Stimulated activated CD4-positive, alpha-beta T cell treated with anti-CD3 and anti-CD28 coated beads, Interleukin-4, amount 100 ng/mL, for 4 hours (primary cell): ENCODE data around the gene SCUBE2.
"Not testable (repeated sequence)": the region's sequence is repeated elsewhere in the genome, so short reads cannot be mapped to it uniquely, and the experiment has no call there.

Experiments used
- DNase-seq, 2 experiments: peaks; one replicate each; pipeline ENCODE4 v3.0.0-alpha.2; 2020

SCUBE2 gene

DNA sequence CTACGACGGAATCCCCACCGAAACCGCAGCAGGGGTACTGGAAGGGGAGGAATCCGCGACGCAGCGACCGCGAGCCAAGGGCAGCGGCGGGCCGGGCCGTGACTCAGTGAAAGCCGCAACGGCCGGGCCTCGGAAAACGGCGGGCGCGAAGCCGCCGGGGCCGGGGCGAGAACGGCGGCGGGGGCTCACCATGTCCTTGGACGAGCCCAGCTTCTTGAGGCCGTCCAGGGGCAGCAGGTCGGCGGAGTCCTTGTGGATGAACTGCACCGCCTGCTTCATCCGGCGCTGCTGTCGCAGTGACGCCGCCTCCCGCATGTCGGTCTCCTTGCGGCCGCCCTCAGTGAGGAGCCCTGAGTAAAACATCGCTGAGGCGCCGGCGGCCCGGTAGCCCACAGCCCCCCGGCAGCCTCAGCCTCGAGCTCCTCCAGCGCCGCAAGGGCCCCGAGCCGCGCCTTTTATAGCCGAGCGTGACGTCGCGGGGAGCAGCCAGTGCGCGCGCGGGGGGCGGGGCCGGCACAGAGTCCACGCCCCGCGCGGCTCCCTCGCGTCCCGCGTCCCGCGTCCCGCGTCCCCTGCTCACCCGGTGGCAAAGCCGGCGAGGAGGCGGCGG is 87.7 kb downstream of the SCUBE2 start, which contains the start of gene NRIP3:
NRIP3 (minus strand) TSS at position 429 of the 610 bp plus-strand sequence; CDS start at position 363, 66 bp downstream.
- peak; percentile 68 to 73 for DNase-seq

DNA sequence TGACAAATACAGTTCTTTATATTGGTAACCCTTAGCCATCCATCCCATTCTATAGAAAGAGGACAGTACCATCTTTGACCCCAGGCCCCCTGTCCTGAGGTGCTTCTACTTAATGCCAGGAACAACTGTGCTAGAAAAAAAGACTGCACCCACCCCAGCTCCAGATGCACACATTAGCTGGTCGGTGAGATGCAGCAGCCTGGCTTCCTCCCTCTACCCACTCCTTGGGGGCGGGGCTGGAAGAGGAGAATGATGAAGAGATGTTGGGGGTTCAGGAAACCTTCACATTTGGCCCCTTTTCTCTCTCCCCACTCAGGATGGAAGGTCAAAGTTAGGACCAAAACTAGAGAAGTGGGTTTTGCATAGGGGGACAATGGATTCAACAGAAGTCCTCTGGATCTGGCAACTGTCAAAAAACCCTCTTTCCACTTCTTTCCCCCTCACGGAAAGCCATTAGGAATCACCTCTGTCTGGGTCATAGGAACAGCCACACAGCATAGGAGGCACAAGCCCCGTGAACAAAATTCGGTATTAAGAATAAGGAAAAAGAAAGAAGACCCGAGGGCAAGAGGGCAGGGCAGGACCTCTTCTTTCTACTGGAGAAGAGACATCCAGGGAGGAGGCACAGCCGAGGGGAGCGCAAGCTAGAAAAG is 88.4 kb downstream of the SCUBE2 start:
- DNase-seq = peak; percentile 8 to 21

DNA sequence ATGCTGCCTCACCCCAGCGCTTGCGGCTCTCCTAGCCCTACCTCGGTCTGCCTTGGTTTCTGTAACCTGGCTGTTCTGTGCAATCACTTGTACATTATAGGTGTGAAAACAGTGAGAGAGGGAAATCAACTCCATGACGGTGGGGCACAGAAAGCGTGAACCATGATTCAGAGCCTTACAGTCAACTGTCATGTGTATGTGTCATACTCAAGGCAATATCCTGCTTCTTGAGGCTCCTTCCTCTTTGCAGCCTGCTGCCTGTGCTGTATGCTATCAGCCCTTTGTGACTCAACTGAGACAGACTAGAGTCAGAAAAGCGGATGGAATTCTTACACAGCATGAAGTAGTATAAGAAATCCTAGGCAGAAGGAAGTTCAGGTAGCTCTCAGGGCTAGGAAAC is 89.7 kb downstream of the SCUBE2 start:
- DNase-seq = peak; percentile 8 to 57

GRCh38 chr11:8998017-8998416 is 93.4 kb downstream of the SCUBE2 start:
- DNase-seq = no peak

GRCh38 chr11:8997451-8997850 is 93.9 kb downstream of the SCUBE2 start:
- DNase-seq = no peak

DNA sequence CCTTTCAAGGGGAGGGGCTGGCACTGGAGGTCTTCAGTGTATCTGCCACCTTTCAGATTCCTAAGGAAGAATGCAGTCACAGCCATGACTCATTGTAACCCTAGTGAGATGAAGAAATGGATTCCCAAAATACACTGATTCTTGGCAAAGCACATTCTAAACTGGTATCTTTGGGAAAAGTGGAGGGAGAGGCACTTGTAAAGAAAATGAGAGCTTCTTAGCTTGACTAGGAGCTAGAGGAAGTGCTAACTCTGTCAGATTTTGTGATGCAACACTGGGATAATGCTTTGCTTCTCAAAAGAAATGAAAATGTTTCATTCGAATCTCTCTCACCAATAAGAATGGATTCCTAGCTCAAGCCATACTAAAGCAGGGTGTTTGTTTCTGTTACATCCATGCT is 101.9 kb downstream of the SCUBE2 start:
- no peak for DNase-seq

DNA sequence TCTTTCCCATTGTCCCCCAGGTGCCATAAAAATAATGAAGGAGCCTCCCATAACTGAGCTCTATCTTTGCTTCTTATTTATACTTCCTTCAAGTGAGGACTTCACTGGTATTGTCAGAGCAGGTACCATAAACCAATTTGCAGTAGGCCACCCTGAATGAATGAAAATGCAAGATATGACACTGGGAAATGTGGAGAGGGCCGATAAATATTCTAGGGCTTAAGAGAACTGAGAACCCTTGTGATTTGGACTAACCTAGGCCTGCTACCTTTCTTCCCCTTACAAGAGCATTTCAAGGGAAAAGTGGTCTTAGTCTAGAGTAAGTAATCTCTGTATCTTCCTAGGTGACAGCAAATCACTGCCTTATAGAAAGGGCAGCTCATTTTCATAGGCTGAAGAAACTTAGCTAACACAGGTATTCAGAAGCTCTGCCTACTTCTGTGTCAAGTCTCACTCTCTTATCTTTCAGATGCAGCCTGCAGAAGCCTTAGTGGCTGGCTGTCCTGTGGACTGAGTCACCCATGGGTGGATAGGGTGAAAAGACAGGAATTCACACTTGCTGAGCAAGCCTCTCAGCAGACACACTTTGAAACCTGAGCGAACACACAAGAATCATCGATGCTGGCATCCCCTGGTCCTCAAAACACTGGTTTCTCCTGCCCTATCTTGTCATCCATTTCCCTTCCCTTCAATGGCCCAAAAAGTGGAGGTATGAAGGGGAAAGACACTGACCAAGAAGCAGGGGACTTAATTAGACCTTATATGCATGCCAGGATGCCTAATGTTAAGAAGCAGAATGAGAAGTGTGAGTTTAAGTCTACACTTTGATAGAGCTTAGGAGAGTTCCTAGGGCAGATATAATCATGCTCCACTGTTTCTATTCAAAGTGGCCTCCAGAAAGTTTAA is 102.8 kb downstream of the SCUBE2 start:
- no peak for DNase-seq

DNA sequence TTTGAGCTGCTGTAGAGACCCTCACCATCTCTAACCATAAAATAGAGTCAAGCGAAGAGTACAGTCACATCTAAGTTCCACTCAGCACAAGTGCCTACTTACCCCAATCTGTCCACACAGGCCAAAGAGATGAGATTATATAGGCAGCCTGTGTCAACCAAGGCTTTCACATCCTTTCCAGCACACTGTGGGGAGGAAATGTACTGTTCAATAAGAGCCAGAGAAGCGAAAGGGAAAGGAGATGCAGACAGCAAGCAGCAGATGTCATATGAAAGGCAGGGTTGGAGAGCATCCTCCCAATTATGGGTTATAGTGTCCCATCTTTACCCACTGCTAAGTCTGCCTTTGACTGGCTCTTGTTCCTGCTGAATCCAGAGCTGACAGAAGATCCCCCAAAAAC is 104.0 kb downstream of the SCUBE2 start:
- DNase-seq = no peak

DNA sequence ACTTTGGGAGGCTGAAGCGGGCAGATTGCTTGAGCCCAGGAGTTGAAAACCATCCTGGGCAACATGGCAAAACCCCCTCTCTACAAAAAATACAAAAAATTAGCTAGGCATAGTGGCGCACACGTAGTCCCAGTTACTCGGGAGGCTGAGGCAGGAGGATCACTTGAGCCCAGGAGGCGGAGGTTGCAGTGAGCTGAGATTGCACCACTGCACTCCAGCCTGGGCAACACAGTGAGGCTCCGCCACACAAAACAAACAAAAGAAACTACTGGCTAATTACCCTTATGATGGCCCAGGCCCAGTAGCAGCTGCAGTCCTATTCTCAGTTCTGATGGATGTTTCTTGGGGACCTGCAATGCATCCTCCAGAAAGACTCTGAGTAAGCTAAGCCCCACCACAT is 104.6 kb downstream of the SCUBE2 start:
- not testable (repeated sequence) for DNase-seq

DNA sequence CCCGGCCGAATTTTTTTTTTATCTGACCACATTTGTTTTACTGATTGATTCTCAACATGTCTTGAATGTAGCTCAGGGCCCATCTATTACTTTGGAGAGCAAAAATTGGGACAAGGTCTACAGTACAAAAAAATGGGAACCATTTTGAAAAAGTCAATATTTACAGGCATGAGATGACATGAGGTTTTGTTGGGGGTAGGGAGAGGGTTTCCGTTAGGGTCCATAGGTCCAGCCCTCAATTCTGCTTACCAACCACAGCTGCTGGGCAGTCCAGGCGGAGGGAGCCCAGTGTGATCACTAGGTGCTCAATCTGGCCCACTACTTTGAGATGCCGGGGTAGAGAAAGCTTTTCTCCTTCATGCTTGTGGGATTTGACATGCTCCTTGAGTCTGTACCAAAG is 105.9 kb downstream of the SCUBE2 start:
- no peak for DNase-seq

GRCh38 chr11:8983552-8983951 is 107.8 kb downstream of the SCUBE2 start:
- DNase-seq = no peak

DNA sequence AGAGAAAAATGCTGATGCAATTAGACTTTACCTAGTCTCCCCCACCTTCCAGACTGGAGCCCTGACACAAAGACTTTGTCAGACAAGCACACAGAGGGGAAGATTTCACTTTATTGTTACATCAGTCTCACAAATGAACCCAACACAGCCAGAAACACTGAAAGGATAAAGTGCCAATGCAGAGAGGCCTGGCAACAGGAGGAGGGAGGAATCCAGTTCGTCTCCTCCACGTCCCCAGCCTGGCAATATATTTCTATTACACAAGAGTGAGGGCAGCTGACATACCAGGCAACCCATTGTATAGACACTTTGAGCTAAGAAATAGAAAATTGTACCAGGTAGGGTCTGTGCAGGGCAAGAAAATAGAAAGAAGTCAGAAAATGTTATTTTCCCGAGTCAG is 110.9 kb downstream of the SCUBE2 start:
- no peak for DNase-seq

- DNase-seq = not testable (repeated sequence)
Measured at GRCh38 chr11:8979365-8979764, 112.0 kb downstream of the SCUBE2 start.

DNA sequence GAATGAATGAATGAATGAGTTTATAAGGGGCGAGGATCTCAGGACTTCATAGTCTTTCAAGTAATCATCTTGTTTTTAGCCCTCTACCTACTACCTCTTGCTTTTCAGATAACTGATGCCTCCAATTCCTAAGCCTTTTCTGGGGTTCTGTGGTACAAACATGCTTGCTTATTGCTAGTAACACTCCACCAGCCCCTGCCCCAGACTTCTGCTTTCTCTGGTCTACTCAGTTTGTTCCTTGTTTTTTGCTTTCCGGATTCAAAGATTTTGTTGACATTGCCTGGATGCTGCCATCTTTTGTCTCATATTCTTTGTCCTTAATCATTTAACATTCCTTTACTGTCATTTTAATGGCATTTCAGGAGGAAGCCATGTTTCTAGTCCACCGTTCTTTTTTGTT is 118.3 kb downstream of the SCUBE2 start:
- no peak for DNase-seq

DNA sequence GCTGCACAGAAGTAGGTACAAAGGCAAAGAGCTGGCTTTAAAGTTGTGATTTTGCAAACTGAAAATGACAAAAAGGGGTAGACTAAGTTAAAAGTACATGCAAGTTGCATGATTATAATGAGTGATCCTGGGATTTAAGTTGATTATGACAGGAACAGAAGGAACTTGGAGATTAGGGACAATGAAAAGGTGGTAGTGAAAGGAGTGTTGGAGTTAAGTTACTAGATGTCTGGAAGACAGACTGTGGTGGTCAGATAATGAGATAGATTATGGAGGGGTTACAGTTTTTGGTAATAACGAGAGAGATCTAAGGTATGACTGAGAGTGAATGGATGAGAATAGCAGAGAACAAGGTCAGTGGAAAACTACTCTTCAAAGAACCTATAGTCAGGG is 119.5 kb downstream of the SCUBE2 start:
- DNase-seq = no peak

DNA sequence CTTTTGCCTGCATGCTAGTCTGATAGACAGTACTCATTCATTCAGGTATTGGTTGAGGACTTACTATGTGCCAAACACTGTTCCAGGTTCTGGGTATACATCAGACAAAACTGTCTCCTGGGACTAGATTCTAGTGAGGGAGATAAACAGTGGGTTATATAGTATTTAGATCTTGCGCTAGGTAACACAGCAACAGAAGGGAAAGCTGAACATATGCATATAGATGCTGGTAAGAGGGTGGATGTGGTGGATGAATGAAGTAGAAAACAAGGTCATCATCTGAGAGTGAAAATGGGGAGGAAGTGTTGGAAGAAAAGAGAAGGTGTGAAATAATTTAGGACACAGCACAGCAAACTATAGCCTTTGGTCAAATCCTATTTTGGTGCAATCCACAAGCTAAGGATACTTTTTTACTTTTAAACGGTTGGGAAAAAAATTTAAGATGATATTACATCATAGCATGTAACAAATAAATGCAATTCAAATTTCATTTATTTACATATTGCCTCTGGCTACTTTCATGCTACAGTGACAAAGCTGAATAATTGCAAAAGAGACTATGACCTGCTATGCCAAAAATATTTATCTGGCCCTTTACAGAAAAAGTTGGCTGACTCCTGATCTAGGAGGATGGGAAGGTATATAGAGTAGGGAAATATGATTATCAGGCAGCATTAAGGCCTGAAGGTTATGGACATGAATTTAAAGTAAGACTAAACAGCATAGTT is 120.0 kb downstream of the SCUBE2 start:
- no peak for DNase-seq
